Stimulated activated CD8-positive, alpha-beta memory T cell treated with anti-CD3 and anti-CD28 coated beads, Interleukin-15, amount 100 ng/mL, for 1 hour (primary cell): Measurements from ENCODE around the gene CRYBA2.

Experiments
- DNase-seq: peaks from one replicate; pipeline ENCODE4 v3.0.0-alpha.2; 2020; ENCODE audit warnings: low read depth

Gene CRYBA2

GRCh38 chr2:219023045-219023605 is 29.9 kb upstream of the CRYBA2 start:
- no peak for DNase-seq

GRCh38 chr2:219022616-219023015 is 29.4 kb upstream of the CRYBA2 start:
- no peak for DNase-seq

- no peak for DNase-seq
These were observed 28.8 kb upstream of the CRYBA2 start for GRCh38 chr2:219022041-219022440.

DNA sequence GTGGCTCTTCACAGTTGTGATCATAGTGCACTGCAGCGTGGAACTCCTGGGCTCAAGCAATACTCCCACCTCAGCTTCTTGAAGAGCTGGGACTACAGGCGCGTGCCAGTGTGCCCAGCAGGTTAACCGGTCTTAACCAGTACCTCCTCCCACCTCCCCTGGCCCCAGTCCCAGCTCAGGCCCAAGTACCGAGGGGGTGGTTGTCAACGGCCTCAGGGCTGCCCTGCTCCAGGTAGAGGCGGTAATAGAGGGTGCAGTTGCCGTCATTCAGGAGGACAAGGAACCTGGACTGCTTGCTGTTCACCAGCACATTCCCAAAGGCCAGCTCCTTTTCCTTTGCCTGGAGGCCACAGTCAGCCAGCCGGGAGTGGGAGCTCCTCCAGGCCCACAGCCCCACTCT is 28.4 kb upstream of the CRYBA2 start:
- DNase-seq: no peak

DNA sequence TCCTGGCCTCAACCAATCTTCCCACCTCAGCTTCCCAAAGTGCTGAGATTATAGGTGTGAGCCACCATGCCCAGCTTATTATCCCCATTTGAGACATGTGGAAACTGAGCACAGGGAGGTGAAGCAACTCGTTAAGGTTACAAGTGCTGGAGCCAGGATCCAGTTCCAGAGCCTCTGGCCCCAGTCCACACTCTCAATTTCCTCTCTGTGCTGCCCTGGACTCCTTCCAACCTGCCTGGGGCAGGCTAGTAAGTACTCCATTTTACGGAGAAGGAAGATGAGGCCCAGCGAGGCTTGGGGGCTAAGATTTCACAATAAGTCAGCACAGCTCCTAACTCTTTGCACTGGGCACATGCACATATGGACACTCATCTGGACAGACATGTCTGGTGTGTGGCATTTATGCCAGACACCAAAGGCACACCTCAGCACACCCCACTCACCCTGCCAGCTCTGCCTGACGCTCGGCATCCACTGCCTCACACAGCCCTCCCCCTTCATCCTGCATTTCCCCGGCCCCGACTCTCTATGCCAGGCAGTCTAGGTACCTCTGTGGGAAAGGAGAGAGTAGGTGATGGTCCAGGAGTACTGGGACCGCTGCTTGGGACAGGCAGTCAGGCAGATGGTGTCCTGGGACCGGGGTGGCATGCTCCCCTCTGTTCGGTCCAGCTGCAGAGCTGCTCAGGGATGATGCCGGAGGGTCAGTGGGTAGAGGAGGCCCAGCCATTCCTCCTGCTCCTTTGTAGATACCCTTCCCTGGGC is 27.6 kb upstream of the CRYBA2 start:
- DNase-seq: no peak

- DNase-seq: no peak
These were observed 26.2 kb upstream of the CRYBA2 start for GRCh38 chr2:219019436-219019835.

DNA sequence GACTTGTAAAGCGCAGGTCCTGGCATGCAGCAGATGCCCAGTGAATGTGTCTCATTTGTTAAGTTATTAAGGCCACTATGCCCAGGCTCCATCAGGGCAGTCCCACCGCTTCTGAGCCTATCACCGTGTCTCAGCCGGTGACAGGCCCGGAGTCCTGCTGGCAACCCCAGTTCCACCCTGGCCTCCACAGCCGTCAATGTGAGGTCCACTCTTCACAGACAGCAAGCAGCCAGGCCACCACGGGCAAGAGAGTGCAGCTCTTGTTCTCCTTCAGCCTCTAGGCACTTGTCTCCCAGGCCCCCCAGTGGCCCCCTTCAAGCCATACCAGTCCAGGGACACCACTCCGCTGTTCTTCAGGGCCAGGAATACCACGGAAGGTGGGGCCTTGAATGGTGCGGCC is 25.5 kb upstream of the CRYBA2 start:
- DNase-seq: no peak

- DNase-seq: no peak
These were observed 25.1 kb upstream of the CRYBA2 start for GRCh38 chr2:219018286-219018685.

DNA sequence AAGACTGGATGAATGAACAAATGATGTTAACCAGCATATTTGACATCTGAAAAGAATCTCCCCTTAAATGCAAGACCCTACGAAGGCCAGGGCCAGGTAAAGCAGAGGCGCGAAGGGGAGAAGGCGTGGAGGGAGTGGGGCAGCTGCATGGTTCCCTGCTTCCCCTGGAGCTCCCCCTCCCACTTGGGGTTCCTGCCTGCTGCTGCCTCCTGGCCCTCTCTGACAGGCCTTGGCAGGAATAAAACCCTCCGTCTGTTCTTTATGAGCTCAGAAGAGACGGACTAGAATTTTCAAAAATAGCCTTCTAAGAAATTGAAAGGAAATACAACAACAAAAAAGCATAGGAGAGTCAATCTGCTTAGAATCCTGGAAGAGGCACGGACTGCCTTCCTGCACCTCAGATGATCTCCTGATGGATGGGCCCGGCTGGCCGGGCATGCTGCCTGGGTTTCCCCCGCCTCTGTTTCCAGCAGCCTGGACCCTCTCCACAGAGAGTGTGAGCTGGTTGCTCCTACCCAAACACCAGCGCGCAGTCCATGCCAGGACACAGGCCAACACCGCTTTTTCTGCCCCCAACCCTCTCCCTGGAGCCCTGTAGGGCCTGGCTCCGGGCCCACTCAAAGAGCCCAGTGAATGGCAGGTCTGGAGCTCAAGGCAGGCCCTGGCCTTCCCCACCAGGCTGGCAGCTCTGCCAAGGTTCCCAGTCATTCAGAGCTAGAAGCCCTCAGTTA is 24.1 kb upstream of the CRYBA2 start:
- no peak for DNase-seq

DNA sequence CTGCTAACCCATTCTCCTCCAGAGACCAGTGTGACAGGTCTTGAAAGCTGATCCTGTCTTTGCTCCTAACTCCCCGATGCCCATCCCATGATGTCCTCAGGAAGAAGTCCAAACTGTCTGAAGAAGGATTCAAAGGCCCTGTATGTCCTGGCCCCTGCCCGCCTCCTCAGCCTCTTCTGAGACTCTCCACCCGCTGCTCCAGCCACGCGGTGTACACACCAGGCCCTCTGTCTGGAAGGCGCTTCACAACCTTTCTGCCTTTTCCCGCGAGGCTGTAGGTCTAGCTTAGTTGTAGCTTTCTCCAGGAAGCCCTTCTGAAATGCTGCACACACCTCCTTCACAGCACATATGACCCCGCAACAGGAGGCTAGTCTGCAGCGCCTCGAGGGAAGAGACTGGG is 23.5 kb upstream of the CRYBA2 start:
- no peak for DNase-seq

- no peak for DNase-seq
These were observed 17.7 kb upstream of the CRYBA2 start for GRCh38 chr2:219010873-219011272.

DNA sequence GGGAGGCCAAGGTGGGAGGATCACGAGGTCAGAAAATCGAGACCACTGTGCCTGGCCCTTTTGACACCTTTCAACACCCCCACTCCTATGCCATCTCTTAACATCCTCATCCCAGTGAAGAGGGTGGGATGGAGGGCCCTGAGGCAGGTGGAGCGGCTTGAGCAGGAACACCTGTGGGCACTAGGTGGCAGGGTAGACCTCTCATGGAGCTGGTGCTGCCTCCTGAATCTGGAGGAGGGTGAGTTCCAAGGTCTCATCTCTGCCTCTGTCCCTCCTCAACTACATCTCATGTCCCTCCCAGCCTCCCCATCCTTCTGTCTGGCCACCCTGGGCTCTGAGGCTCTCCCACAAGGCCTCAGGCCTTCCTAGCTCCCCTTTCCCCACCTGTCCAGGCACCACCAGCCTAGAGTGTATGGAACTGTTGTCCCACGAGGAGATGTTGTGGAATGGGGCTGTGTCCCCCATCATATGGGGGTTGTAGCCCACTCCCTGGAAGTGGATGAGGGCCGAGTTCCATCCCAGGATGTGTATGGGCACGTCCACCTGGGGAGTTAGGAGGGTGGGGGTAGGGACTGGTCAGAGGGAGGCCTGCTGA is 17.0 kb upstream of the CRYBA2 start:
- DNase-seq: no peak

DNA sequence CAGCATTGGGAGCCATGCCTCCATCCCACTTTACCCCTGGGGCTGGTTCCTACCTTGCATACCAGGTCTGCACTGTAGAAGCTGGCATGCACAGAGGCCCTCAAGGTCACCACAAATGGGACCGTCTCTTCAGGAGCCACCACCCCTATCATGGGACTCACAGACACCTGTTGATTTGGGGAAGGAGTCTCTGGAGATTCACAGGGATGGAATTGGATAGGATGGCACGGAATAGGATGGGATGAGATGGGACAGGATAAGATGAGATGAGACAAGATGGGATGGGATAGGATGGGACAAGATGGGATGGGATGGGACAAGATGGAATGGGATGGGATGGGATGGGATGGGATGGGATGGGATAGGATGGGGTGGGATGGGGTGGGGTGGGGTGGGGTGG is 16.1 kb upstream of the CRYBA2 start:
- no peak for DNase-seq

DNA sequence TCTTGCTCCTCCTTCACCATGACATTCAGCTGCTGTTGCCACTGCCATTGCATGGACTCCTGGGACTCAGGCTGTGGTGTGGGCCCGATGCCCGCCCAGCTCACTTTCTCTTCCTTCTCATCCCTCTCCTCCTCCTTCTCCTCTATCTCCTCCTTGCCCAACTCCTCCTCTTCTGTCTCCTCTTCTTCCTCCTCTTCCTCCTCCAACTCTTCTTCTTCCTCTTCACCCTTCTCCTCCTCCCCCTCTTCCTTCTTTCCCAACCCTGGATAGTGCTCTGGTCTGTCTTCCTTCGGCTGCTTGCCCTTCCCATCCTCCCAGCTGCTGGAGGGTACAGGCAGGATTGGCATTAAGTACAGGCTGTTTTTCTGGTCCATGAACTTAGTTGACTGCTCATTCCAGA is 10.8 kb upstream of the CRYBA2 start:
- no peak for DNase-seq

DNA sequence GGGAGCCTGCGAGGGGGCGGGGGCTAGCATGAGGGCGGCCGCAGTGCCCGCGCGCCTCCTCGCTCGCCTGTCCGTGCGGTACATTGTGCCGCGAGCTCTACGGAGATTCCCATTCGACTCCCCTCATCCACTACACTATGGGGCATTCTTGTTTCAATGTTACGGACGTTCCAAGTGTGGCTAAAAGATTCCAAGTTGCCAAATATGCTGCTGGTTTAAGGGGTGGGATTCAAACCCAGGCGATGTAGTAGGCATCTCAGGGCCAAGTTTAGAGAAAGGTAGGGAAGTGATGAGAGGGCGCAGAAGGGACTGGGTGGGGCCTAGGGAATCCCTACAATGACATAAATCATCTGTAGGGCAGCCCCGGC is 10.0 kb upstream of the CRYBA2 start:
- no peak for DNase-seq

GRCh38 chr2:219002395-219003266 is 9.4 kb upstream of the CRYBA2 start:
- DNase-seq: no peak

DNA sequence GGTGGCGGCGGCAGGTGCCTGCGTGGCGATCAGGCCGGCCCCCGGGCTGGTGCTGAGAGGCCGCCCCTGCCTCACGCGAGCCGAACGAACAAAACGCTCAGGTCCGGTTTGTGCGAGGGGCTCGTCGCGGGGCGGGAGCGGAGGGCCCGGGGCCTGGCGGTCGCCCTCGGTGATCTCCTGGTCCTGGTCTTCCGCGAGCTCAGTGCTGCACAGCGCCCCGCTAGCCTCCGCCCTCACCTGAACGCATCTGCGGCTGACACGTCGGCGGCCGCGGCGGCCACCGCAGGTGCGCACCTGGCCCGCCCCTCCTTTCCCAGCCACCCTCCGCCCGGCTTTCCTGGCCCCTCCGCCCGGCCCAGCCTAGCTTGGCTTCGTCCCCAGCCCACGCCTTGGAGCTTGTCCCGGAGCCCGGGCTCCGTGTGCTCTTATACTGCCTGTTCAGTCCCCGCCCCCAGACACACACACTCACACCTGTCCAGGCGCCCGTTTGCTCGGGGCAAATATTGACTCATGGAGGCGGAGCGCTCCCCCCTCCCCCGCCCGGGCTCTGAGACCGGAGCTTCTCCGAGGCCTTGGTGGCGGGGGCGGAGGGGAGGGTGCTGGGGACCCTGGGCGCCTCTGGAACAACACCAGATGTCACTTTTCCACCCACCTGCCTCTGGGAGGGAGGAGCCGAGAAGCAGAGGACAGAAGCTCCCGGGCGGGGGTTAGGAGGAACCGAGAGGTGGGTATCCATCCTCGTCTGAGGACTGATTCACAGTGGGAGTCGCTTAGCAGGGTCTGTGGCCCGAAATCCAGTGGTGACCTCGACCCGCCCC is 8.6 kb upstream of the CRYBA2 start:
- DNase-seq: no peak

GRCh38 chr2:219001100-219001576 is 7.9 kb upstream of the CRYBA2 start:
- DNase-seq: no peak

GRCh38 chr2:219000569-219000960 is 7.3 kb upstream of the CRYBA2 start:
- no peak for DNase-seq

GRCh38 chr2:218999881-219000568 is 6.8 kb upstream of the CRYBA2 start:
- DNase-seq: no peak
